KOPT-K1 (cell line): ENCODE results near the gene HDAC5.
"Not testable (repeated sequence)": the region's sequence is repeated elsewhere in the genome, so short reads cannot be mapped to it uniquely, and the experiment has no call there.

Experiments
- H3K27ac ChIP-seq: fragments of 200-600 bp; sonication (generic); 2 replicates; pipeline ENCODE4 v1.5.1; 2016; ENCODE audit warnings: antibody characterized with exemption, mild to moderate bottlenecking, low read depth, low read length; ENCODE audit not compliant: poor library complexity, severe bottlenecking
- H3K36me3 ChIP-seq: fragments of 200-600 bp; sonication (generic); 2 replicates; pipeline ENCODE4 v1.5.1; 2017; ENCODE audit warnings: antibody characterized with exemption, mild to moderate bottlenecking, low read length, moderate library complexity; ENCODE audit not compliant: insufficient read depth
- H3K9me3 ChIP-seq: fragments of 200-600 bp; sonication (generic); 2 replicates; pipeline ENCODE4 v1.5.1; 2017; ENCODE audit warnings: antibody characterized with exemption, low read length, mild to moderate bottlenecking; ENCODE audit not compliant: insufficient read depth, poor library complexity, severe bottlenecking

Gene HDAC5

GRCh38 chr17:44123356-44124117 is at the start of gene HDAC5:
TSS of gene HDAC5 (minus strand) at chr17:44123641. CDS start at chr17:44117515, 6,126 bp downstream.
- Histone ChIP-seq H3K36me3 (no peaks in the 10 kb centered on the region), H3K27ac (peak within 1 kb of the TSS; percentile 29), H3K9me3 (no peaks in the 10 kb centered on the region)

GRCh38 chr17:44171931-44172455 is 48.6 kb upstream of the HDAC5 start:
- Histone ChIP-seq H3K36me3 (peaks cover 23% of the 10 kb centered on the region), H3K9me3 (no peaks in the 10 kb centered on the region), H3K27ac (no peak overlapping the region)

GRCh38 chr17:44170499-44171201 is 47.2 kb upstream of the HDAC5 start, which contains the start of gene ASB16:
TSS of gene ASB16 (plus strand) at chr17:44170704. CDS start at chr17:44170790, 86 bp downstream.
- Histone ChIP-seq H3K36me3 (peaks cover 11% of the 10 kb centered on the region), H3K27ac (no peak within 1 kb of the TSS), H3K9me3 (no peaks in the 10 kb centered on the region)

- no peak overlapping the region for H3K27ac ChIP-seq
- H3K36me3 ChIP-seq = peaks cover 6% of the 10 kb centered on the region; the same call in 1 of the 2 replicates
- H3K9me3 ChIP-seq = no peaks in the 10 kb centered on the region
Observed at GRCh38 chr17:44170135-44170498, 46.7 kb upstream of the HDAC5 start.

GRCh38 chr17:44167181-44167861 is 43.9 kb upstream of the HDAC5 start:
- Histone ChIP-seq H3K27ac (no peak overlapping the region), H3K9me3 (no peaks in the 10 kb centered on the region), H3K36me3 (peaks cover 5% of the 10 kb centered on the region; the same call in 1 of the 2 replicates)

GRCh38 chr17:44164476-44164875 is 41.0 kb upstream of the HDAC5 start:
- Histone ChIP-seq H3K36me3 (peaks cover 26% of the 10 kb centered on the region), H3K27ac (no peak overlapping the region), H3K9me3 (no peaks in the 10 kb centered on the region)

GRCh38 chr17:44159519-44160210 is 36.2 kb upstream of the HDAC5 start:
- H3K27ac ChIP-seq = no peak overlapping the region

GRCh38 chr17:44155488-44155887 is 32.0 kb upstream of the HDAC5 start:
- peaks cover 76% of the 10 kb centered on the region for H3K36me3 ChIP-seq
- H3K27ac ChIP-seq = no peak overlapping the region
- no peaks in the 10 kb centered on the region for H3K9me3 ChIP-seq

More at GRCh38 chr17:44159519-44160210, 36.2 kb upstream of the HDAC5 start:
- Histone ChIP-seq H3K36me3 (peaks cover 65% of the 10 kb centered on the region), H3K9me3 (no peaks in the 10 kb centered on the region)

GRCh38 chr17:44152875-44153274 is 29.4 kb upstream of the HDAC5 start:
- Histone ChIP-seq H3K36me3 (peaks cover 80% of the 10 kb centered on the region), H3K27ac (no peak overlapping the region)

GRCh38 chr17:44149750-44150329 is 26.4 kb upstream of the HDAC5 start:
- Histone ChIP-seq H3K9me3 (no peaks in the 10 kb centered on the region), H3K27ac (no peak overlapping the region), H3K36me3 (peaks cover 89% of the 10 kb centered on the region)

More at GRCh38 chr17:44152875-44153274, 29.4 kb upstream of the HDAC5 start:
- H3K9me3 ChIP-seq = no peaks in the 10 kb centered on the region

- not testable (repeated sequence) for H3K27ac ChIP-seq, H3K9me3 ChIP-seq
- peaks cover 84% of the 10 kb centered on the region for H3K36me3 ChIP-seq
Observed at GRCh38 chr17:44149066-44149465, 25.6 kb upstream of the HDAC5 start.

- Histone ChIP-seq H3K9me3 (no peaks in the 10 kb centered on the region), H3K27ac (no peak overlapping the region), H3K36me3 (peaks cover 79% of the 10 kb centered on the region)
Observed at GRCh38 chr17:44147812-44148211, 24.4 kb upstream of the HDAC5 start.

- Histone ChIP-seq H3K9me3 (no peaks in the 10 kb centered on the region), H3K27ac (no peak overlapping the region), H3K36me3 (peaks cover 69% of the 10 kb centered on the region)
Observed at GRCh38 chr17:44146375-44147346, 23.2 kb upstream of the HDAC5 start.
